ENCODE measurements around the gene TMCC3.

- TF ChIP-seq, protein P1, sequence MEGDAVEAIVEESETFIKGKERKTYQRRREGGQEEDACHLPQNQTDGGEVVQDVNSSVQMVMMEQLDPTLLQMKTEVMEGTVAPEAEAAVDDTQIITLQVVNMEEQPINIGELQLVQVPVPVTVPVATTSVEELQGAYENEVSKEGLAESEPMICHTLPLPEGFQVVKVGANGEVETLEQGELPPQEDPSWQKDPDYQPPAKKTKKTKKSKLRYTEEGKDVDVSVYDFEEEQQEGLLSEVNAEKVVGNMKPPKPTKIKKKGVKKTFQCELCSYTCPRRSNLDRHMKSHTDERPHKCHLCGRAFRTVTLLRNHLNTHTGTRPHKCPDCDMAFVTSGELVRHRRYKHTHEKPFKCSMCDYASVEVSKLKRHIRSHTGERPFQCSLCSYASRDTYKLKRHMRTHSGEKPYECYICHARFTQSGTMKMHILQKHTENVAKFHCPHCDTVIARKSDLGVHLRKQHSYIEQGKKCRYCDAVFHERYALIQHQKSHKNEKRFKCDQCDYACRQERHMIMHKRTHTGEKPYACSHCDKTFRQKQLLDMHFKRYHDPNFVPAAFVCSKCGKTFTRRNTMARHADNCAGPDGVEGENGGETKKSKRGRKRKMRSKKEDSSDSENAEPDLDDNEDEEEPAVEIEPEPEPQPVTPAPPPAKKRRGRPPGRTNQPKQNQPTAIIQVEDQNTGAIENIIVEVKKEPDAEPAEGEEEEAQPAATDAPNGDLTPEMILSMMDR (conservative IDR thresholded peaks at IDR 0.05; ENCODE audit: low read depth, low read length): no peak
- TF ChIP-seq EZH2 (IDR thresholded peaks at IDR 0.05; ENCODE audit: borderline replicate concordance, low read depth, low read length, poor library complexity, severe bottlenecking): no peak
Observed at GRCh38 chr12:94674835-94675234, 24.5 kb upstream of the TMCC3 start.
